ENCODE results near the gene LRRC23. TPM values are rescaled to one million over a fixed set of nuclear protein-coding genes. Genes with fewer than 3 reads are reported as not detected.

Gene LRRC23
- total and polyA plus RNA-seq, 12 donors, result 6.9 to 29.0 (median 13.1) TPM

- TF ChIP-seq POLR2A (IDR thresholded peaks at IDR 0.05) (no peak), CTCF (IDR thresholded peaks at IDR 0.05) (peak in 4 of 6 experiments; percentile 5 to 25 (median 20))
- Histone ChIP-seq H3K4me1 (replicated peaks in 1 of 2) (peaks cover 21 to 35% of the 10 kb centered on the region in 2 donors), H3K27me3 (no peaks in the 10 kb centered on the region), H3K9me3 (replicated peaks in 1 of 3) (no peaks in the 10 kb centered on the region), H3K27ac (peak overlapping the region in 2 of 5 donors; percentile 26 to 49), H3K4me3 (no peak overlapping the region), H3K36me3 (replicated peaks in 1 of 2) (no peaks in the 10 kb centered on the region)
- DNase-seq, result peak in 2 of 7 donors; percentile 26 to 34
- 62 to 68% (median 65%) methylated on average over 15 of the region's 15 CpGs for WGBS, 4 donors
- intact Hi-C loops (cut with DNase I), result no loop called here
Measured at GRCh38 chr12:6948873-6949594, 44.4 kb downstream of the LRRC23 start.

- no peak for DNase-seq
- Histone ChIP-seq H3K27ac (peak overlapping the region in 2 of 5 donors; percentile 3 to 68), H3K9me3 (replicated peaks in 1 of 3) (no peaks in the 10 kb centered on the region), H3K4me1 (replicated peaks in 1 of 2) (peaks cover 20 to 39% of the 10 kb centered on the region in 2 donors), H3K36me3 (replicated peaks in 1 of 2) (no peaks in the 10 kb centered on the region), H3K4me3 (no peak overlapping the region), H3K27me3 (no peaks in the 10 kb centered on the region)
- intact Hi-C loops (cut with DNase I), result loop anchor here (10.0 kb wide), 2 partner anchors 76 to 164 kb away; partner anchors contain the start of gene SPSB2 (in 1 of the 2)
- 73 to 100% (median 75%) methylated on average over 1 of the region's 1 CpG for WGBS, 4 donors
- TF ChIP-seq POLR2A (IDR thresholded peaks at IDR 0.05), result no peak
- TF ChIP-seq CTCF (IDR thresholded peaks at IDR 0.05), result no peak
Measured at GRCh38 chr12:6950401-6950801, 45.8 kb downstream of the LRRC23 start.

GRCh38 chr12:6950811-6951540 lies 46.4 kb downstream of the LRRC23 start, which contains the start of gene PTPN6:
Gene PTPN6 (plus strand): TSS chr12:6951356. CDS start chr12:6951513, 157 bp downstream.
- Histone ChIP-seq H3K27ac (peak within 1 kb of the TSS in 4 of 5 donors; percentile 43 to 83 (median 57)), H3K4me3 (peak within 1 kb of the TSS in 1 of 4 donors; percentile 33), H3K36me3 (replicated peaks in 1 of 2) (no peaks in the 10 kb centered on the region), H3K9me3 (replicated peaks in 1 of 3) (no peaks in the 10 kb centered on the region), H3K4me1 (replicated peaks in 1 of 2) (peaks cover 15 to 33% of the 10 kb centered on the region in 2 donors), H3K27me3 (no peaks in the 10 kb centered on the region)
- WGBS, 4 donors, result 67 to 72% (median 72%) methylated on average over 12 to 25 of the region's 25 CpGs
- peak in 5 of 7 donors; percentile 33 to 75 (median 51) for DNase-seq
- TF ChIP-seq CTCF (IDR thresholded peaks at IDR 0.05) (no peak), POLR2A (IDR thresholded peaks at IDR 0.05) (peak; percentile 20 to 41)
- intact Hi-C loops (cut with DNase I), result loop anchor here (10.0 kb wide), 2 partner anchors 76 to 164 kb away; partner anchors contain the start of gene SPSB2 (in 1 of the 2)

All from adrenal gland (tissue), 12 donors.